ENCODE measurements around the gene CYP27A1. TPM values are rescaled to one million over a fixed set of nuclear protein-coding genes. Genes with fewer than 3 reads are reported as not detected.

Gene CYP27A1
- total and polyA plus RNA-seq, 2 of the 8 experiments (the other 6 are each of a cell fraction or from before 2014, with no cell fraction given) = 5.4 to 14.7 TPM

GRCh38 chr2:218823196-218823855 is 41.4 kb downstream of the CYP27A1 start:
- H2BK120ac ChIP-seq (replicated peaks; ENCODE audit: low read depth, low read length) = no peak overlapping the region
- no peaks in the 10 kb centered on the region for H3K36me3 ChIP-seq (ENCODE audit: control insufficient read depth in 2 of 4, insufficient read depth in 4 of 4, low read length in 3 of 4)
- H2BK15ac ChIP-seq (ENCODE audit: low read length) = no peak overlapping the region
- no peaks in the 10 kb centered on the region for H3K23me2 ChIP-seq (ENCODE audit: low read depth, low read length)
- no peak overlapping the region for H3K9ac ChIP-seq (replicated peaks in 1 of 4; ENCODE audit: extremely low read depth in 1 of 4, low read depth in 3 of 4, low read length in 3 of 4)
- H3K14ac ChIP-seq (ENCODE audit: insufficient read length) = no peak overlapping the region
- H3K56ac ChIP-seq (replicated peaks; ENCODE audit: insufficient read length, low read depth, low read length) = no peak overlapping the region
- WGBS, 2 experiments (ENCODE audit: extremely low coverage in 1 of 2, insufficient coverage in 1 of 2, insufficient read length in 1 of 2, insufficient replicate concordance in 2 of 2, low coverage in 1 of 2, low lambda C conversion rate in 2 of 2, missing lambda C conversion rate in 1 of 2) = 91% methylated on average over 9 of the region's 9 CpGs; no CpG with 5 or more reads in 1 of the 2 experiments
- no peak for DNase-seq (ENCODE audit: low read depth in 1 of 2, low spot score in 2 of 2)
- H3K4ac ChIP-seq (replicated peaks; ENCODE audit: insufficient read length, low read depth, low read length) = no peak overlapping the region
- CTCF ChIA-PET (ENCODE audit: partially characterized antibody) = interaction anchor here (0.6 to 1.9 kb wide), 5 partner anchors 9 to 113 kb away, joined by 3 to 7 read pairs (median 3); no protein-coding TSS in a partner anchor
- no peak overlapping the region for H3K18ac ChIP-seq (ENCODE audit: extremely low read depth, low read length)
- H2AFZ ChIP-seq (ENCODE audit: low read length) = no peak overlapping the region
- H4K8ac ChIP-seq (ENCODE audit: extremely low read depth, insufficient read depth, low read length) = no peak overlapping the region
- H4K91ac ChIP-seq (replicated peaks; ENCODE audit: insufficient read length, low read length) = no peak overlapping the region
- no peak for TF ChIP-seq HDAC2 (IDR thresholded peaks at IDR 0.05; ENCODE audit: borderline replicate concordance in 1 of 2, low read depth in 2 of 2, low read length in 2 of 2)
- TF ChIP-seq KDM5A (IDR thresholded peaks at IDR 0.05; ENCODE audit: low read length) = no peak
- TF ChIP-seq KDM1A (IDR thresholded peaks at IDR 0.05; ENCODE audit: borderline replicate concordance, low read length) = no peak
- no peaks in the 10 kb centered on the region for H4K20me1 ChIP-seq (replicated peaks in 1 of 2; ENCODE audit: control insufficient read depth in 1 of 2, insufficient read depth in 2 of 2, low read length in 2 of 2)
- H3K4me3 ChIP-seq (ENCODE audit: extremely low read depth in 1 of 4, insufficient read depth in 2 of 4, low read depth in 3 of 4, low read length in 4 of 4) = no peak overlapping the region
- H2BK12ac ChIP-seq (ENCODE audit: low read depth, low read length) = no peak overlapping the region
- no peaks in the 10 kb centered on the region for H3K27me3 ChIP-seq (replicated peaks in 1 of 4; ENCODE audit: control insufficient read depth in 3 of 4, extremely low read depth in 1 of 4, insufficient read depth in 3 of 4, low read length in 3 of 4)
- no peak overlapping the region for H4K5ac ChIP-seq (ENCODE audit: insufficient read length, low read depth, low read length)
- H3K27ac ChIP-seq (ENCODE audit: low read depth, low read length) = no peak overlapping the region
- no peaks in the 10 kb centered on the region; a peak in 1 of 7 replicates for H3K4me1 ChIP-seq (replicated peaks in 1 of 4; ENCODE audit: control insufficient read depth in 3 of 4, insufficient read depth in 4 of 4, low read length in 3 of 4)
- H3K23ac ChIP-seq (ENCODE audit: insufficient read length) = no peak overlapping the region
- H3K9me3 ChIP-seq (ENCODE audit: insufficient read depth in 2 of 2, low read depth in 1 of 2, low read length in 1 of 2) = no peaks in the 10 kb centered on the region
- H2BK5ac ChIP-seq (ENCODE audit: low read depth, low read length) = no peak overlapping the region
- no peak overlapping the region for H2AK5ac ChIP-seq (ENCODE audit: low read depth, low read length)
- FAIRE-seq = no peak
- POLR2A ChIA-PET (ENCODE audit: partially characterized antibody) = interaction anchor here (0.6 kb wide), 1 partner anchor 18 kb away, joined by 5 read pairs; no protein-coding TSS in a partner anchor
- no peak overlapping the region for H3K4me2 ChIP-seq (ENCODE audit: insufficient read depth in 1 of 2, low read depth in 2 of 2, low read length in 2 of 2)
- H2BK20ac ChIP-seq (ENCODE audit: low read length) = no peak overlapping the region
- no peaks in the 10 kb centered on the region for H3K79me2 ChIP-seq (ENCODE audit: control insufficient read depth in 1 of 2, insufficient read depth in 2 of 2, low read length in 2 of 2)
- H3K79me1 ChIP-seq (ENCODE audit: low read depth, low read length) = no peaks in the 10 kb centered on the region; the same call in 1 of the 2 replicates
